ENCODE data around the gene NUP205.

Gene NUP205

GRCh38 chr7:135597181-135597925, 39.6 kb downstream of the NUP205 start:
- no peak overlapping the region for H3K4me3 ChIP-seq (ENCODE audit: low read depth, low read length)
- TF ChIP-seq, protein P1, sequence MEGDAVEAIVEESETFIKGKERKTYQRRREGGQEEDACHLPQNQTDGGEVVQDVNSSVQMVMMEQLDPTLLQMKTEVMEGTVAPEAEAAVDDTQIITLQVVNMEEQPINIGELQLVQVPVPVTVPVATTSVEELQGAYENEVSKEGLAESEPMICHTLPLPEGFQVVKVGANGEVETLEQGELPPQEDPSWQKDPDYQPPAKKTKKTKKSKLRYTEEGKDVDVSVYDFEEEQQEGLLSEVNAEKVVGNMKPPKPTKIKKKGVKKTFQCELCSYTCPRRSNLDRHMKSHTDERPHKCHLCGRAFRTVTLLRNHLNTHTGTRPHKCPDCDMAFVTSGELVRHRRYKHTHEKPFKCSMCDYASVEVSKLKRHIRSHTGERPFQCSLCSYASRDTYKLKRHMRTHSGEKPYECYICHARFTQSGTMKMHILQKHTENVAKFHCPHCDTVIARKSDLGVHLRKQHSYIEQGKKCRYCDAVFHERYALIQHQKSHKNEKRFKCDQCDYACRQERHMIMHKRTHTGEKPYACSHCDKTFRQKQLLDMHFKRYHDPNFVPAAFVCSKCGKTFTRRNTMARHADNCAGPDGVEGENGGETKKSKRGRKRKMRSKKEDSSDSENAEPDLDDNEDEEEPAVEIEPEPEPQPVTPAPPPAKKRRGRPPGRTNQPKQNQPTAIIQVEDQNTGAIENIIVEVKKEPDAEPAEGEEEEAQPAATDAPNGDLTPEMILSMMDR (IDR thresholded peaks at IDR 0.05; ENCODE audit: borderline replicate concordance, insufficient read depth, low read depth, low read length): no peak

DNA sequence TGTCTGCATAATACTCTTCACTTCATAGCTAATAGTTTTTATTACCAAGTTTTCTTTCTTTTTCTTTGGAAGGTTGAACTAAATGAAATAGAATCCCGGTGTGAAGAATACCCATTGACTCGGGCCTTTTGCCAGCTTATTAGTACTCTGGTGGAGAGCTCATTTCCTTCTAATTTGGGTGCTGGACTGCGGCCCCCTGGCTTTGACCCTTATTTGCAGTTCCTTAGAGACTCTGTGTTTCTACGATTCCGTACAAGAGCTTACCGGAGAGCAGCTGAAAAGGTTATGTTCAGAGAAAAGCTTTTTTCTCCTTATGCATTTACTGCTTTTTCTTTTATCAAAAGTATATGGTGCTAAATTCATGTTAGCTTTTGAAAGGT, 40.2 kb downstream of the NUP205 start:
- H3K4me3 ChIP-seq (ENCODE audit: low read depth, low read length): no peak overlapping the region
- TF ChIP-seq, protein P1 (IDR thresholded peaks at IDR 0.05; ENCODE audit: borderline replicate concordance, insufficient read depth, low read depth, low read length): no peak

- TF ChIP-seq, protein P1 (IDR thresholded peaks at IDR 0.05; ENCODE audit: borderline replicate concordance, insufficient read depth, low read depth, low read length): no peak
- no peak overlapping the region for H3K4me3 ChIP-seq (ENCODE audit: low read depth, low read length)
Measured at GRCh38 chr7:135599471-135599870, 41.8 kb downstream of the NUP205 start.

DNA sequence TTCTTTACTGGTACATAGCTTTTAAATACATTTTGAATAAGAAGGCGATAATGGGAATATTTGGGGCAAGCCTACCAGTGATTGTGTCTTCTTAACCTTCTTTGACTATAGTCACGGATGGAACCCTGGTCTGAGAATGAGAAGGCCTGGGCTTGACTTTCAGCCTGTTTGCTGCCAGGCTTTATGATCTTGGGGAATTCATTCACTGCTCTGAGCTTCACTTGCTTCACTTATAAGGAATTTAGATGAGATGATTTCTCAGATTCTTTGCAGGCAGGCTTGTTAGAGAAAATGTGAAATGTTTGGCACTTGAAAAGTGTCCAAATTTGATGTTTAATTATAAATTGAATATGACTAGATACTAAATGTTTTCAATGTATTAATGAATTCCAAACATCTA, 42.5 kb downstream of the NUP205 start:
- H3K4me3 ChIP-seq (ENCODE audit: low read depth, low read length): no peak overlapping the region
- TF ChIP-seq, protein P1 (IDR thresholded peaks at IDR 0.05; ENCODE audit: borderline replicate concordance, insufficient read depth, low read depth, low read length): no peak

- TF ChIP-seq, protein P1 (IDR thresholded peaks at IDR 0.05; ENCODE audit: borderline replicate concordance, insufficient read depth, low read depth, low read length): no peak
- no peak overlapping the region for H3K4me3 ChIP-seq (ENCODE audit: low read depth, low read length)
Measured at GRCh38 chr7:135601182-135601581, 43.5 kb downstream of the NUP205 start.

- TF ChIP-seq, protein P1 (IDR thresholded peaks at IDR 0.05; ENCODE audit: borderline replicate concordance, insufficient read depth, low read depth, low read length): no peak
- no peak overlapping the region for H3K4me3 ChIP-seq (ENCODE audit: low read depth, low read length)
Measured at GRCh38 chr7:135602304-135602703, 44.6 kb downstream of the NUP205 start.

DNA sequence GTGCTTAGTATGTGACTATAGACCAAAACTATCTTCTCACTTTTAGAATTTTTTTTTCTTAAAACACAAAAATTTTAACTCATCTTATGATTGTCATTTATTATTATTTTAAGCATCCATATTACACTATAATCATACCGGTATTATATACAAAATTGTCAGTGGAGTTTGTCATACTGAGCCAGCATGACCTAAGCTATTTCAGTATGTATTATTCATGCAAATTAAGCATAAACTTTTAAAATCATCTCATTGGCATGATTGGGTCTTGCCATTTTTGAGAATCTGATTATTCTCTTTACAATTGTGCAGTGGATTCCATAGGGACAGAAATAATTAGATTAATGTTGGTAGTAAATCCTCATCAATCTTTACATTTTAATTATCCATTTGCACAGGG, 58.4 kb downstream of the NUP205 start:
- TF ChIP-seq, protein P1 (IDR thresholded peaks at IDR 0.05; ENCODE audit: borderline replicate concordance, insufficient read depth, low read depth, low read length): no peak
- H3K4me3 ChIP-seq (ENCODE audit: low read depth, low read length): no peak overlapping the region

Data from GM12875 (cell line).